Lung (tissue), 12 donors: ENCODE data around the gene ACR. TPM values are rescaled to one million over a fixed set of nuclear protein-coding genes. Genes with fewer than 3 reads are reported as not detected.

Experiments
- ATAC-seq: fragments of 200-7000 bp; cut with Tn5 transposase; one replicate; pipeline ENCODE4 v1.9.1; 2020; ENCODE audit warnings: moderate number of reproducible peaks; ENCODE audit not compliant: insufficient read depth, low FRiP score
- DNase-seq, 3 donors: peaks; one replicate each; pipeline ENCODE4 v3.0.0-alpha.2; 2013 to 2017
- H3K27ac ChIP-seq, 2 donors: one replicate each; pipeline ENCODE4 v1.5.1; 2013; ENCODE audit warnings: mild to moderate bottlenecking in 2 of 2, moderate library complexity in 2 of 2, control low read depth in 1 of 2, inconsistent platforms in 1 of 2, low read depth in 1 of 2, low read length in 1 of 2
- H3K27me3 ChIP-seq, 3 donors: one replicate each; pipeline ENCODE4 v1.5.1; 2013; ENCODE audit warnings: low read length in 2 of 3; ENCODE audit not compliant: control insufficient read depth in 3 of 3, insufficient read depth in 3 of 3
- H3K36me3 ChIP-seq, 4 donors: one replicate each; pipeline ENCODE4 v1.5.1; 2013; ENCODE audit warnings: low read length in 4 of 4, mild to moderate bottlenecking in 1 of 4, moderate library complexity in 1 of 4; ENCODE audit not compliant: control insufficient read depth in 4 of 4, insufficient read depth in 4 of 4
- H3K4me1 ChIP-seq, 5 donors: one replicate each; pipeline ENCODE4 v1.5.1; 2013; ENCODE audit warnings: low read length in 5 of 5, mild to moderate bottlenecking in 2 of 5, moderate library complexity in 1 of 5; ENCODE audit not compliant: control insufficient read depth in 5 of 5, insufficient read depth in 5 of 5
- H3K4me3 ChIP-seq: one replicate; pipeline ENCODE4 v1.5.1; 2013; ENCODE audit warnings: mild to moderate bottlenecking, control low read depth, moderate library complexity
- H3K9ac ChIP-seq, 2 donors: one replicate each; pipeline ENCODE4 v1.5.1; 2013; ENCODE audit warnings: low read length in 2 of 2, control low read depth in 1 of 2; ENCODE audit not compliant: insufficient read depth in 1 of 2
- H3K9me3 ChIP-seq, 4 donors: one replicate each; pipeline ENCODE4 v1.5.1; 2013; ENCODE audit warnings: low read length in 3 of 4, mild to moderate bottlenecking in 1 of 4, moderate library complexity in 1 of 4; ENCODE audit not compliant: control insufficient read depth in 4 of 4, insufficient read depth in 3 of 4
- CTCF ChIP-seq: IDR thresholded peaks from 2 replicates; pipeline ENCODE4 v1.5.1; 2012; ENCODE audit warnings: mild to moderate bottlenecking; ENCODE audit errors: control extremely low read depth, extremely low read depth
- WGBS, 2 donors: extraction: QIAGEN DNeasy Blood & Tissue Kit; methylation state at CpG; one replicate each; pipeline ENCODE4 v1.1.7; 2013; 5-methylcytosine and 5-hydroxymethylcytosine counted together
- polyA plus RNA-seq, 2 donors: library from polyadenylated mRNA; stranded (reverse); fragments of 200-250 nt; gene quantifications; one replicate each; pipeline ENCODE4 v1.2.1, GENCODE V29; 2013
- total RNA-seq, 2 donors: library from RNA; depleted of rRNA in 1 of 2; stranded (reverse); fragments of >200 nt in 1 of 2; gene quantifications; one replicate each; pipeline ENCODE4 v1.2.1, GENCODE V29; 2014 to 2021
- donor health status: control.
- donor health status: control.
- donor health status: Bipolar disorder and iron deficiency.
- donor health status: healthy.
- donor health status: DM: yes; HTN: yes; CAD: no.

ACR gene
- total and polyA plus RNA-seq, 4 donors: 0.26 to 3.3 (median 0.78) TPM

GRCh38 chr22:50711446-50712340, 26.3 kb upstream of the ACR start:
- ATAC-seq: no peak
- H3K4me1 ChIP-seq: peaks cover 0 to 12% (median 0%) of the 10 kb centered on the region in 5 donors
- H3K27ac ChIP-seq: no peak overlapping the region
- no peak for TF ChIP-seq CTCF
- H3K4me3 ChIP-seq: no peak overlapping the region
- DNase-seq: no peak
- 81 to 86% methylated on average over 16 of the region's 16 CpGs for WGBS, 2 donors
- H3K9me3 ChIP-seq: no peaks in the 10 kb centered on the region
- no peaks in the 10 kb centered on the region for H3K27me3 ChIP-seq
- peaks cover 0 to 27% (median 2%) of the 10 kb centered on the region in 4 donors for H3K36me3 ChIP-seq
- no peak overlapping the region for H3K9ac ChIP-seq

GRCh38 chr22:50712341-50713007, 25.5 kb upstream of the ACR start:
- peaks cover 0 to 12% (median 0%) of the 10 kb centered on the region in 5 donors for H3K4me1 ChIP-seq
- 72 to 85% methylated on average over 9 of the region's 9 CpGs for WGBS, 2 donors
- no peak for TF ChIP-seq CTCF
- DNase-seq (no peak), ATAC-seq (no peak)
- no peak overlapping the region for H3K27ac ChIP-seq
- no peaks in the 10 kb centered on the region for H3K27me3 ChIP-seq
- peaks cover 0 to 27% (median 2%) of the 10 kb centered on the region in 4 donors for H3K36me3 ChIP-seq
- no peaks in the 10 kb centered on the region for H3K9me3 ChIP-seq
- H3K9ac ChIP-seq: no peak overlapping the region
- H3K4me3 ChIP-seq: no peak overlapping the region

GRCh38 chr22:50713008-50713385, 25.0 kb upstream of the ACR start:
- ATAC-seq (no peak), DNase-seq (no peak)
- H3K9ac ChIP-seq: no peak overlapping the region
- H3K4me3 ChIP-seq: no peak overlapping the region
- peaks cover 0 to 12% (median 0%) of the 10 kb centered on the region in 5 donors for H3K4me1 ChIP-seq
- no peaks in the 10 kb centered on the region for H3K27me3 ChIP-seq
- WGBS, 2 donors: 75 to 91% methylated on average over 13 of the region's 13 CpGs
- TF ChIP-seq CTCF: no peak
- no peaks in the 10 kb centered on the region for H3K9me3 ChIP-seq
- peaks cover 0 to 28% (median 2%) of the 10 kb centered on the region in 4 donors for H3K36me3 ChIP-seq
- H3K27ac ChIP-seq: no peak overlapping the region
